Caco-2 (cell line): ENCODE measurements around the gene GREM1. TPM values are rescaled to one million over a fixed set of nuclear protein-coding genes. Genes with fewer than 3 reads are reported as not detected.

Source experiments
- BruUV-seq: library from RNA; stranded (reverse); fragments of 400-500 nt; replicated peaks from 2 replicates; lab custom pipeline; 2021; lab: Mats Ljungman, UMichigan
- CTCF ChIA-PET: fragments of 300-600 bp; sonication (Branson Sonifier 250); formaldehyde crosslinking; loops from one replicate; lab custom pipeline; 2022; ENCODE audit warnings: antibody characterized with exemption; lab: Charles Lee
- POLR2A ChIA-PET: fragments of 300-600 bp; sonication (Branson Sonifier 250); formaldehyde crosslinking; loops from one replicate; lab custom pipeline; 2022; ENCODE audit warnings: antibody characterized with exemption; lab: Charles Lee
- DNase-seq, 2 experiments: peaks; one replicate each; pipeline versions ENCODE4 v3.0.0 to v3.0.0-alpha.2; 2020 to 2022
- H3K27me3 ChIP-seq: replicated peaks from 2 replicates; pipeline ENCODE4 v1.6.0; 2011; ENCODE audit warnings: low read length; ENCODE audit not compliant: control insufficient read depth, insufficient read depth
- H3K36me3 ChIP-seq: 2 replicates; pipeline ENCODE4 v1.5.1; 2011; ENCODE audit warnings: low read length; ENCODE audit not compliant: control insufficient read depth, insufficient read depth
- H3K4me1 ChIP-seq: fragments of 250-450 bp; sonication (Bioruptor Pico); 2 replicates; pipeline ENCODE4 v1.5.1; 2020; ENCODE audit warnings: mild to moderate bottlenecking
- H3K4me3 ChIP-seq: 2 replicates; pipeline ENCODE4 v1.5.1; 2011; ENCODE audit warnings: low read depth, mild to moderate bottlenecking, control low read depth, low read length
- H3K9me3 ChIP-seq: fragments of 250-450 bp; sonication (Bioruptor Pico); 2 replicates; pipeline ENCODE4 v1.5.1; 2020; ENCODE audit warnings: mild to moderate bottlenecking, moderate library complexity
- H3K27ac Mint-ChIP-seq: one replicate; pipeline ENCODE4 v1.8.0; 2022; ENCODE audit warnings: mixed read lengths; ENCODE audit not compliant: unreplicated experiment
- H3K27me3 Mint-ChIP-seq: one replicate; pipeline ENCODE4 v1.8.0; 2022; ENCODE audit warnings: mixed read lengths; ENCODE audit not compliant: insufficient read depth, unreplicated experiment
- H3K36me3 Mint-ChIP-seq: one replicate; pipeline ENCODE4 v1.8.0; 2022; ENCODE audit warnings: mild to moderate bottlenecking, mixed read lengths; ENCODE audit not compliant: insufficient read depth, unreplicated experiment
- H3K4me1 Mint-ChIP-seq: one replicate; pipeline ENCODE4 v1.8.0; 2022; ENCODE audit warnings: low read depth, mixed read lengths; ENCODE audit not compliant: unreplicated experiment
- H3K4me3 Mint-ChIP-seq: one replicate; pipeline ENCODE4 v1.8.0; 2022; ENCODE audit warnings: mild to moderate bottlenecking, moderate library complexity, mixed read lengths; ENCODE audit not compliant: unreplicated experiment
- H3K9me3 Mint-ChIP-seq: one replicate; pipeline ENCODE4 v1.8.0; 2022; ENCODE audit warnings: mixed read lengths; ENCODE audit not compliant: unreplicated experiment
- CTCF ChIP-seq, 2 experiments: fragments of 200-600 bp in 1 of 2; IDR thresholded peaks; 1 replicate in 1 of 2; 2 replicates in 1 of 2; pipeline versions ENCODE4 v1.5.1 to v1.8.0; 2011 to 2022; ENCODE audit warnings: antibody characterized with exemption in 1 of 2, control low read depth in 1 of 2, inconsistent platforms in 1 of 2, low read depth in 1 of 2, low read length in 1 of 2, mild to moderate bottlenecking in 1 of 2, moderate library complexity in 1 of 2; ENCODE audit not compliant: insufficient read depth in 1 of 2, severe bottlenecking in 1 of 2, unreplicated experiment in 1 of 2
- intact Hi-C: fragments of 100-400 bp; cut with micrococcal nuclease; formaldehyde crosslinking; loops from one replicate; pipeline ENCODE4 v1.10.0; 2022; ENCODE audit not compliant: unreplicated experiment
- total RNA-seq: library from RNA; stranded (reverse); gene quantifications from 2 replicates; pipeline ENCODE4 v1.2.3, GENCODE V29; 2022

GREM1 gene
- total RNA-seq, 1 experiment from 2014 or later, result 0.54 TPM

- Histone ChIP-seq H3K27me3 (no peaks in the 10 kb centered on the region), H3K9me3 (no peaks in the 10 kb centered on the region), H3K4me3 (no peak overlapping the region), H3K36me3 (no peaks in the 10 kb centered on the region), H3K4me1 (no peaks in the 10 kb centered on the region)
- POLR2A ChIA-PET, result no interaction called here
- intact Hi-C loops, result no loop called here
- H3K4me1 Mint-ChIP-seq, result no peaks in the 10 kb centered on the region
- CTCF ChIA-PET, result no interaction called here
- DNase-seq, result no peak
- no peak overlapping the region for H3K27ac Mint-ChIP-seq
- H3K9me3 Mint-ChIP-seq, result no peaks in the 10 kb centered on the region
- no peaks in the 10 kb centered on the region for H3K36me3 Mint-ChIP-seq
- no peak for TF ChIP-seq CTCF (IDR thresholded peaks at IDR 0.05; ENCODE audit: insufficient read depth in 1 of 2, low read depth in 1 of 2, low read length in 1 of 2, severe bottlenecking in 1 of 2, unreplicated experiment in 1 of 2)
- no TSS peak for BruUV-seq
- H3K4me3 Mint-ChIP-seq, result no peak overlapping the region
- H3K27me3 Mint-ChIP-seq, result no peaks in the 10 kb centered on the region
These were observed 29.6 kb upstream of the GREM1 start for GRCh38 chr15:32688151-32688639.

- BruUV-seq, result no TSS peak
- no peak for TF ChIP-seq CTCF (IDR thresholded peaks at IDR 0.05; ENCODE audit: insufficient read depth in 1 of 2, low read depth in 1 of 2, low read length in 1 of 2, severe bottlenecking in 1 of 2, unreplicated experiment in 1 of 2)
These were observed 26.7 kb upstream of the GREM1 start for GRCh38 chr15:32690941-32691688.

GRCh38 chr15:32691689-32692038, 26.1 kb upstream of the GREM1 start:
- Histone ChIP-seq H3K9me3 (no peaks in the 10 kb centered on the region), H3K4me1 (no peaks in the 10 kb centered on the region), H3K36me3 (no peaks in the 10 kb centered on the region), H3K4me3 (no peak overlapping the region), H3K27me3 (no peaks in the 10 kb centered on the region)
- no peak for DNase-seq
- intact Hi-C loops, result no loop called here
- H3K9me3 Mint-ChIP-seq, result no peaks in the 10 kb centered on the region
- BruUV-seq, result no TSS peak
- H3K27me3 Mint-ChIP-seq, result no peaks in the 10 kb centered on the region
- ChIA-PET POLR2A (no interaction called here), CTCF (no interaction called here)
- no peak overlapping the region for H3K27ac Mint-ChIP-seq
- no peak overlapping the region for H3K4me3 Mint-ChIP-seq
- no peaks in the 10 kb centered on the region for H3K36me3 Mint-ChIP-seq
- no peak for TF ChIP-seq CTCF (IDR thresholded peaks at IDR 0.05; ENCODE audit: insufficient read depth in 1 of 2, low read depth in 1 of 2, low read length in 1 of 2, severe bottlenecking in 1 of 2, unreplicated experiment in 1 of 2)
- no peaks in the 10 kb centered on the region for H3K4me1 Mint-ChIP-seq

More at GRCh38 chr15:32690941-32691688, 26.7 kb upstream of the GREM1 start:
- no peaks in the 10 kb centered on the region for H3K36me3 ChIP-seq
- no peaks in the 10 kb centered on the region for H3K27me3 ChIP-seq
- ChIA-PET CTCF (no interaction called here), POLR2A (no interaction called here)
- DNase-seq, result no peak
- Mint-ChIP-seq H3K9me3 (no peaks in the 10 kb centered on the region), H3K27ac (no peak overlapping the region), H3K27me3 (no peaks in the 10 kb centered on the region), H3K4me1 (no peaks in the 10 kb centered on the region), H3K36me3 (no peaks in the 10 kb centered on the region), H3K4me3 (no peak overlapping the region)
- no peaks in the 10 kb centered on the region for H3K9me3 ChIP-seq
- no peaks in the 10 kb centered on the region for H3K4me1 ChIP-seq
- intact Hi-C loops, result no loop called here
- H3K4me3 ChIP-seq, result no peak overlapping the region
